Endodermal cell (in vitro differentiated cells): Measurements from ENCODE around the gene CFAP46. TPM values are rescaled to one million over a fixed set of nuclear protein-coding genes. Genes with fewer than 3 reads are reported as not detected.

Experiments
- DNase-seq: peaks from one replicate; pipeline ENCODE4 v3.0.0-alpha.2; 2017
- H3K27ac ChIP-seq: 2 replicates; pipeline ENCODE4 v1.5.1; 2013; ENCODE audit warnings: mild to moderate bottlenecking, low read depth, low read length, moderate library complexity
- H3K27me3 ChIP-seq: 2 replicates; pipeline ENCODE4 v1.6.1; 2013; ENCODE audit warnings: mild to moderate bottlenecking, low read length, moderate library complexity; ENCODE audit not compliant: insufficient read depth, control insufficient read depth, poor library complexity, severe bottlenecking
- H3K36me3 ChIP-seq: 2 replicates; pipeline ENCODE4 v1.7.0; 2013; ENCODE audit warnings: mild to moderate bottlenecking, low read length, moderate library complexity; ENCODE audit not compliant: control insufficient read depth, insufficient read depth
- H3K4me1 ChIP-seq: one replicate; pipeline ENCODE4 v1.7.0; 2013; ENCODE audit warnings: low read length; ENCODE audit not compliant: control insufficient read depth, insufficient read depth
- H3K4me3 ChIP-seq: 2 replicates; pipeline ENCODE4 v1.5.1; 2013; ENCODE audit warnings: mild to moderate bottlenecking, low read length, moderate library complexity
- H3K9ac ChIP-seq: 2 replicates; pipeline ENCODE4 v1.6.1; 2013; ENCODE audit warnings: mild to moderate bottlenecking, low read length, moderate library complexity; ENCODE audit not compliant: poor library complexity, severe bottlenecking; ENCODE audit errors: extremely low read depth
- H3K9me3 ChIP-seq: 2 replicates; pipeline ENCODE4 v1.6.1; 2013; ENCODE audit warnings: mild to moderate bottlenecking, low read length, moderate library complexity; ENCODE audit not compliant: control insufficient read depth
- H3K27ac Mint-ChIP-seq: 2 replicates; pipeline ENCODE4 v1.8.0; 2020; ENCODE audit warnings: mixed read lengths
- H3K27me3 Mint-ChIP-seq: 2 replicates; pipeline ENCODE4 v1.8.0; 2021; ENCODE audit warnings: mild to moderate bottlenecking, mixed read lengths; ENCODE audit not compliant: insufficient read depth
- H3K36me3 Mint-ChIP-seq: 2 replicates; pipeline ENCODE4 v1.8.0; 2020; ENCODE audit warnings: low read depth, mixed read lengths
- H3K4me1 Mint-ChIP-seq: 2 replicates; pipeline ENCODE4 v1.8.0; 2020; ENCODE audit warnings: mixed read lengths
- H3K4me3 Mint-ChIP-seq: 2 replicates; pipeline ENCODE4 v1.8.0; 2020; ENCODE audit warnings: mild to moderate bottlenecking, moderate library complexity, mixed read lengths
- H3K9me3 Mint-ChIP-seq: 2 replicates; pipeline ENCODE4 v1.8.0; 2020; ENCODE audit warnings: mild to moderate bottlenecking, mixed read lengths
- WGBS, 2 experiments: methylation state at CpG; one replicate each; pipeline versions ENCODE4 v1.1.5 to v1.1.7; 2013; ENCODE audit warnings: missing lambda C conversion rate in 2 of 2, mixed read lengths in 1 of 2; ENCODE audit not compliant: insufficient coverage in 1 of 2, insufficient read length in 1 of 2; 5-methylcytosine and 5-hydroxymethylcytosine counted together
- total RNA-seq, 2 donors: library from RNA; stranded (reverse); fragmentation: NEBNext Ultra II Directional in 1 of 2; extraction: Animal tissue kit (Norgen Biotek cat#: 25700) in 1 of 2; gene quantifications; 2 replicates in 1 of 2; 3 replicates in 1 of 2; pipeline ENCODE4 v1.2.1, GENCODE V29; 2021
- TF ChIP-seq, protein P1 (sequence below): fragments of 200-600 bp; sonication (generic); conservative IDR thresholded peaks from 2 replicates; pipeline ENCODE4 v1.5.0; 2021; ENCODE audit warnings: antibody characterized with exemption, mild to moderate bottlenecking

Gene CFAP46
- total RNA-seq, 2 donors from 2014 or later: 9.9 to 10.5 TPM

DNA sequence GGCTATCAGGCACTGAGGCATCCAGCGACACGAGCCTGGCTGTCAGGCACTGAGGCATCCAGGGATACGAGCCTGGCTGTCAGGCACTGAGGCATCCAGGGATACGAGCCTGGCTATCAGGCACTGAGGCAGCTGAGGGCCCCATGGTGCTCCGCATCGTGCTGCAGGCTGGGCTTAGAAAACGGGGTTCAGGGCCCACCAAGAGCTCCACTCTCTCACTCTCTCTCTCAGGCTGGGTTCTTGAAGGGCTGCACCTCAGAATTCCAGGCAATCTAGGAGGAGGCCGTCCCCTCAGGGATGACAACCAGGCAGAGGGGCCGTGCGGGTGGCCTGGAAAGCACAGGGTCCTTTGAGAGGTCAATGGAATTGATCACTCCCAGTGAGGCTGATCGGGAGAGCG, 69.0 kb downstream of the CFAP46 start:
- DNase-seq: peak; percentile 20
- Mint-ChIP-seq H3K27ac (no peak overlapping the region), H3K4me1 (no peaks in the 10 kb centered on the region), H3K36me3 (no peaks in the 10 kb centered on the region), H3K9me3 (peaks cover 20% of the 10 kb centered on the region), H3K4me3 (no peak overlapping the region), H3K27me3 (no peaks in the 10 kb centered on the region)
- no peak overlapping the region for H3K4me3 ChIP-seq
- H3K4me1 ChIP-seq: no peaks in the 10 kb centered on the region
- no peak overlapping the region for H3K27ac ChIP-seq
- H3K27me3 ChIP-seq: no peaks in the 10 kb centered on the region
- H3K9ac ChIP-seq: no peak overlapping the region
- TF ChIP-seq, protein P1, sequence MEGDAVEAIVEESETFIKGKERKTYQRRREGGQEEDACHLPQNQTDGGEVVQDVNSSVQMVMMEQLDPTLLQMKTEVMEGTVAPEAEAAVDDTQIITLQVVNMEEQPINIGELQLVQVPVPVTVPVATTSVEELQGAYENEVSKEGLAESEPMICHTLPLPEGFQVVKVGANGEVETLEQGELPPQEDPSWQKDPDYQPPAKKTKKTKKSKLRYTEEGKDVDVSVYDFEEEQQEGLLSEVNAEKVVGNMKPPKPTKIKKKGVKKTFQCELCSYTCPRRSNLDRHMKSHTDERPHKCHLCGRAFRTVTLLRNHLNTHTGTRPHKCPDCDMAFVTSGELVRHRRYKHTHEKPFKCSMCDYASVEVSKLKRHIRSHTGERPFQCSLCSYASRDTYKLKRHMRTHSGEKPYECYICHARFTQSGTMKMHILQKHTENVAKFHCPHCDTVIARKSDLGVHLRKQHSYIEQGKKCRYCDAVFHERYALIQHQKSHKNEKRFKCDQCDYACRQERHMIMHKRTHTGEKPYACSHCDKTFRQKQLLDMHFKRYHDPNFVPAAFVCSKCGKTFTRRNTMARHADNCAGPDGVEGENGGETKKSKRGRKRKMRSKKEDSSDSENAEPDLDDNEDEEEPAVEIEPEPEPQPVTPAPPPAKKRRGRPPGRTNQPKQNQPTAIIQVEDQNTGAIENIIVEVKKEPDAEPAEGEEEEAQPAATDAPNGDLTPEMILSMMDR: no peak
- WGBS, 2 experiments: 82 to 89% methylated on average over 9 to 12 of the region's 12 CpGs
- no peaks in the 10 kb centered on the region for H3K9me3 ChIP-seq
- no peaks in the 10 kb centered on the region for H3K36me3 ChIP-seq

DNA sequence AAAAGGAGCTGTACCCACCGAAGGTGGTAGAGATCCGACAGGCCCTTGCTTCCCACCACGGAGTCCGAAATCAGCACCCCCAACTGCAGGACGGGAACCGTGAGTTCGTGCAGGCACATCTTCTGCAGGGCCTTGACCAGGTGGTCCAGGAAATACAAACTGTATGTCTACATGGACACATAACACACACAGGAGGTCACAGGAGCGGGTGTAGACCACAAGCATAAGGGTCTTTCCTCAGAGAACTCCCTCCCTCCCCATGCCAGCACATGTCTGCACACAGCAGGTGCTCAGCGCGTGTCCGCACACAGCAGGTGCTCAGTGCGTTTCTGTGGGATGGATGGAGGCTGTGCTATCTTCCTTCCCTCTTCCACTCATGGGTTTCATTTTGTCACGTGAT, 69.7 kb downstream of the CFAP46 start:
- Histone ChIP-seq H3K9ac (no peak overlapping the region), H3K27ac (no peak overlapping the region), H3K36me3 (no peaks in the 10 kb centered on the region), H3K4me1 (no peaks in the 10 kb centered on the region), H3K27me3 (no peaks in the 10 kb centered on the region), H3K4me3 (no peak overlapping the region), H3K9me3 (no peaks in the 10 kb centered on the region)
- WGBS, 2 experiments: 90 to 97% methylated on average over 10 to 13 of the region's 13 CpGs
- DNase-seq: no peak
- H3K4me1 Mint-ChIP-seq: no peaks in the 10 kb centered on the region
- peaks cover 20% of the 10 kb centered on the region for H3K9me3 Mint-ChIP-seq
- TF ChIP-seq, protein P1: no peak
- H3K27me3 Mint-ChIP-seq: no peaks in the 10 kb centered on the region
- H3K27ac Mint-ChIP-seq: no peak overlapping the region
- no peak overlapping the region for H3K4me3 Mint-ChIP-seq
- H3K36me3 Mint-ChIP-seq: no peaks in the 10 kb centered on the region

DNA sequence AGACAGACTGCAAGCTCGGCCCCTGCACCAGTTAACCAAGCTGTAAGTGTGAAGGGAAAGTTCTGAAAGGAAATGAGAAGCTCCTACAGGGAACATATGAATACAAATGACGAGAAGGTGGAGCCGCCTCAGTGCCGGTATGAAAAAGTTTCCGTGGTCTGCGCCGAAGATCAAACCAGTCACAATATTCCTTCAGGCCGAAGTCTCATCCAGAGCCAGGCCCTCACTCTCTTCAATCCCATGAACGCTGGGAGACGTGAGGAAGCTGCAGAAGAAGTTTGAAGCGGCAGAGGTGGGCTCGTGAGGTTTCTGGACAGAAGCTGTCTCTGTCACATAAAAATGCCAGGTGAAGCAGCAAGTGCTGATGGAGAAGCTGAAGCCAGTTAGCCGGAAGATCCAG, 71.9 kb downstream of the CFAP46 start:
- no peaks in the 10 kb centered on the region for H3K27me3 Mint-ChIP-seq
- Histone ChIP-seq H3K4me1 (no peaks in the 10 kb centered on the region), H3K27me3 (no peaks in the 10 kb centered on the region), H3K9ac (no peak overlapping the region), H3K9me3 (no peaks in the 10 kb centered on the region), H3K4me3 (no peak overlapping the region), H3K36me3 (no peaks in the 10 kb centered on the region), H3K27ac (no peak overlapping the region)
- no peaks in the 10 kb centered on the region for H3K4me1 Mint-ChIP-seq
- peaks cover 15% of the 10 kb centered on the region for H3K9me3 Mint-ChIP-seq
- WGBS, 2 experiments: 92 to 93% methylated on average over 13 of the region's 13 CpGs
- peak; percentile 11 for DNase-seq
- TF ChIP-seq, protein P1: no peak
- no peak overlapping the region for H3K4me3 Mint-ChIP-seq
- no peaks in the 10 kb centered on the region for H3K36me3 Mint-ChIP-seq
- H3K27ac Mint-ChIP-seq: no peak overlapping the region
